ENCODE measurements around the gene SV2A. TPM values are rescaled to one million over a fixed set of nuclear protein-coding genes. Genes with fewer than 3 reads are reported as not detected.
"Not testable (repeated sequence)": the region's sequence is repeated elsewhere in the genome, so short reads cannot be mapped to it uniquely, and the experiment has no call there.

Gene SV2A
- total and polyA plus RNA-seq, 7 donors = 0.13 to 0.48 (median 0.17) TPM

DNA sequence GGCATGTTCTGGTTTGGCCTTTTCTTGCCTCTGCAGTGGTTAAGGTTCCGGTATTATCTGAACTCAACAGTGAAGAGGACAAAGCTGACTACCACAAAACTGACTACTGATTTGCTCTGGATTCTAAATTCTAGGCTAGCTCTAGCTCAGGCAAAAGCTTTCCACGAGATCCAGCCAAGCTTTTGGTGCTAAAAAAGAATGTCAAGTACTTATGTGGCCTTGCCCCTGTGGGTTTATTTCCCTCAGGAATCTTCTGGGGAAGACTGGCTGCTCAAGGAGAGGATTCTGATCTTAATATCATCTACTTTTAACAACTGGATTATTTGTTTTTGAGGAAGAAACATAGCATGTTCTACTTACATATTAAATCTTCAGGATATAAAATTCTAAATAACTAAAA, 45.1 kb upstream of the SV2A start:
- 64 to 72% (median 66%) methylated on average over 2 of the region's 2 CpGs for WGBS, 3 donors
- ATAC-seq (no peak), DNase-seq (no peak)
- Histone ChIP-seq H3K4me3 (no peak overlapping the region), H3K36me3 (ENCODE audit: insufficient read depth in 1 of 2, low read depth in 1 of 2) (peaks cover 20 to 95% of the 10 kb centered on the region in 2 donors), H3K27me3 (ENCODE audit: insufficient read depth in 3 of 3, low read length in 2 of 3) (no peaks in the 10 kb centered on the region), H3K4me1 (no peaks in the 10 kb centered on the region), H3K27ac (peak overlapping the region; percentile 42), H3K9me3 (no peaks in the 10 kb centered on the region)
- TF ChIP-seq, protein P1, sequence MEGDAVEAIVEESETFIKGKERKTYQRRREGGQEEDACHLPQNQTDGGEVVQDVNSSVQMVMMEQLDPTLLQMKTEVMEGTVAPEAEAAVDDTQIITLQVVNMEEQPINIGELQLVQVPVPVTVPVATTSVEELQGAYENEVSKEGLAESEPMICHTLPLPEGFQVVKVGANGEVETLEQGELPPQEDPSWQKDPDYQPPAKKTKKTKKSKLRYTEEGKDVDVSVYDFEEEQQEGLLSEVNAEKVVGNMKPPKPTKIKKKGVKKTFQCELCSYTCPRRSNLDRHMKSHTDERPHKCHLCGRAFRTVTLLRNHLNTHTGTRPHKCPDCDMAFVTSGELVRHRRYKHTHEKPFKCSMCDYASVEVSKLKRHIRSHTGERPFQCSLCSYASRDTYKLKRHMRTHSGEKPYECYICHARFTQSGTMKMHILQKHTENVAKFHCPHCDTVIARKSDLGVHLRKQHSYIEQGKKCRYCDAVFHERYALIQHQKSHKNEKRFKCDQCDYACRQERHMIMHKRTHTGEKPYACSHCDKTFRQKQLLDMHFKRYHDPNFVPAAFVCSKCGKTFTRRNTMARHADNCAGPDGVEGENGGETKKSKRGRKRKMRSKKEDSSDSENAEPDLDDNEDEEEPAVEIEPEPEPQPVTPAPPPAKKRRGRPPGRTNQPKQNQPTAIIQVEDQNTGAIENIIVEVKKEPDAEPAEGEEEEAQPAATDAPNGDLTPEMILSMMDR (IDR thresholded peaks at IDR 0.05) = no peak
- intact Hi-C loops (cut with DNase I) = loop anchor here (1.0 to 5.0 kb wide), 4 partner anchors 88 to 210 kb away; no protein-coding TSS in a partner anchor

- H3K27ac ChIP-seq = peak overlapping the region; percentile 42
- no peaks in the 10 kb centered on the region for H3K9me3 ChIP-seq
- peaks cover 20 to 95% of the 10 kb centered on the region in 2 donors for H3K36me3 ChIP-seq (ENCODE audit: insufficient read depth in 1 of 2, low read depth in 1 of 2)
- ATAC-seq = peak; percentile 84 to 91 (median 88)
- intact Hi-C loops (cut with DNase I) = loop anchor here (1.0 to 5.0 kb wide), 4 partner anchors 88 to 210 kb away; no protein-coding TSS in a partner anchor
- TF ChIP-seq, protein P1 (IDR thresholded peaks at IDR 0.05) = peak; percentile 83
- H3K4me3 ChIP-seq = no peak overlapping the region
- no peak for DNase-seq
- H3K4me1 ChIP-seq = no peaks in the 10 kb centered on the region
- H3K27me3 ChIP-seq (ENCODE audit: insufficient read depth in 3 of 3, low read length in 2 of 3) = no peaks in the 10 kb centered on the region
- 24 to 31% (median 25%) methylated on average over 3 of the region's 3 CpGs for WGBS, 3 donors
Measured at GRCh38 chr1:149962039-149962647, 44.5 kb upstream of the SV2A start.

- H3K9me3 ChIP-seq; H3K4me3 ChIP-seq; ATAC-seq; intact Hi-C loops (cut with DNase I); DNase-seq; H3K27ac ChIP-seq; H3K4me1 ChIP-seq; H3K27me3 ChIP-seq (ENCODE audit: insufficient read depth in 3 of 3, low read length in 2 of 3): not testable (repeated sequence)
- peaks cover 4 to 83% of the 10 kb centered on the region in 2 donors for H3K36me3 ChIP-seq (ENCODE audit: insufficient read depth in 1 of 2, low read depth in 1 of 2)
- WGBS, 3 donors = 97 to 99% (median 99%) methylated on average over 14 of the region's 14 CpGs
Measured at GRCh38 chr1:149957548-149957947, 39.9 kb upstream of the SV2A start.

- TF ChIP-seq, protein P1 (IDR thresholded peaks at IDR 0.05) = no peak
- DNase-seq (no peak), ATAC-seq (no peak)
- Histone ChIP-seq H3K27me3 (ENCODE audit: insufficient read depth in 3 of 3, low read length in 2 of 3) (no peaks in the 10 kb centered on the region), H3K4me3 (no peak overlapping the region), H3K4me1 (no peaks in the 10 kb centered on the region), H3K36me3 (ENCODE audit: insufficient read depth in 1 of 2, low read depth in 1 of 2) (peaks cover 4 to 88% of the 10 kb centered on the region in 2 donors), H3K9me3 (no peaks in the 10 kb centered on the region), H3K27ac (no peak overlapping the region)
- intact Hi-C loops (cut with DNase I) = no loop called here
- 75 to 84% (median 78%) methylated on average over 6 of the region's 6 CpGs for WGBS, 3 donors
Measured at GRCh38 chr1:149949911-149950310, 32.3 kb upstream of the SV2A start.

DNA sequence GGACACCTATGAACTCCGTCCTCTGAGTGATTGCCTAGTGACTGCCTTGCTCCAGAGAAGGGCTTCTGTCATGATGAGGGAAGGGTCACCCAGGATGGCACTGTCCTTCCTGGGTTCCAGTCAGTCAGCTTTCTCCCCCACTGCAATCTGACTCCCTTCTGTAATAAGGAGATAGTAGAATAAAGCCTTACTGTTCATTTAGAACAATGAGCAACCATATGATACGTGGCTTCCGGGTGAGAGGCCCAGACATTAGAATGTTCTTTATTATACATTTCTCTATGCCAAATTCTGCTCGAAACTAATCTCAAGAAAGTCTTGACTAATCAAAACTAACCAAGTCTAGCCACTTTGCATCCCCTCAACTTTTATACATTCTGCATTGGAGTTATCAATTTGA, 27.6 kb upstream of the SV2A start:
- ATAC-seq = no peak
- intact Hi-C loops (cut with DNase I) = no loop called here
- Histone ChIP-seq H3K4me3 (no peak overlapping the region), H3K27me3 (ENCODE audit: insufficient read depth in 3 of 3, low read length in 2 of 3) (no peaks in the 10 kb centered on the region), H3K27ac (no peak overlapping the region), H3K9me3 (no peaks in the 10 kb centered on the region), H3K4me1 (peaks cover under 1% of the 10 kb centered on the region), H3K36me3 (ENCODE audit: insufficient read depth in 1 of 2, low read depth in 1 of 2) (peaks cover 8 to 69% of the 10 kb centered on the region in 2 donors)
- TF ChIP-seq, protein P1 (IDR thresholded peaks at IDR 0.05) = no peak
- 92 to 96% (median 95%) methylated on average over 4 of the region's 4 CpGs for WGBS, 3 donors
- no peak for DNase-seq
